Spleen (tissue), 11 donors: Measurements from ENCODE around the gene ADARB1. TPM values are rescaled to one million over a fixed set of nuclear protein-coding genes. Genes with fewer than 3 reads are reported as not detected.

ENCODE experiments used
- DNase-seq: peaks from one replicate; pipeline ENCODE4 v3.0.0-alpha.2; 2020
- H3K27ac ChIP-seq, 8 donors: fragments of 200-600 bp; sonication (generic) in 7 of 8; 1 replicate in 4 of 8; 2 replicates in 4 of 8; pipeline versions ENCODE4 v1.5.0 to v1.8.0; 2016 to 2021; ENCODE audit warnings: inconsistent platforms in 4 of 8, mild to moderate bottlenecking in 4 of 8, moderate library complexity in 1 of 8
- H3K27me3 ChIP-seq, 7 donors: fragments of 200-600 bp; sonication (generic) in 6 of 7; replicated peaks in 1 of 7; 1 replicate in 4 of 7; 2 replicates in 3 of 7; pipeline versions ENCODE4 v1.5.0 to v1.8.0; 2016 to 2021; ENCODE audit warnings: inconsistent platforms in 3 of 7, mild to moderate bottlenecking in 1 of 7
- H3K36me3 ChIP-seq, 6 donors: fragments of 200-600 bp; sonication (generic) in 5 of 6; 1 replicate in 4 of 6; 2 replicates in 2 of 6; pipeline versions ENCODE4 v1.5.0 to v1.8.0; 2016 to 2021; ENCODE audit warnings: inconsistent platforms in 2 of 6
- H3K4me1 ChIP-seq, 6 donors: fragments of 200-600 bp; sonication (generic) in 5 of 6; 1 replicate in 3 of 6; 2 replicates in 3 of 6; pipeline versions ENCODE4 v1.5.0 to v1.8.0; 2016 to 2021; ENCODE audit warnings: inconsistent platforms in 3 of 6
- H3K4me3 ChIP-seq, 8 donors: fragments of 200-600 bp; sonication (generic) in 7 of 8; 1 replicate in 4 of 8; 2 replicates in 4 of 8; pipeline versions ENCODE4 v1.5.0 to v1.8.0; 2016 to 2021; ENCODE audit warnings: inconsistent platforms in 4 of 8, mild to moderate bottlenecking in 4 of 8, moderate library complexity in 2 of 8
- H3K9me3 ChIP-seq, 8 donors: fragments of 200-600 bp; sonication (generic) in 7 of 8; 1 replicate in 4 of 8; 2 replicates in 4 of 8; pipeline versions ENCODE4 v1.5.0 to v1.8.0; 2016 to 2021; ENCODE audit warnings: inconsistent platforms in 4 of 8
- CTCF ChIP-seq, 11 experiments: fragments of 200-600 bp in 7 of 11; fragments of 450-650 bp in 4 of 11; sonication (generic) in 4 of 11; IDR thresholded peaks in 8 of 11; conservative IDR thresholded peaks in 3 of 11; 1 replicate in 7 of 11; 2 replicates in 4 of 11; pipeline versions ENCODE4 v1.4.0 to v1.8.0; 2016 to 2021; ENCODE audit warnings: antibody characterized with exemption in 11 of 11, inconsistent platforms in 4 of 11, mild to moderate bottlenecking in 1 of 11
- POLR2A ChIP-seq, 3 donors: fragments of 450-650 bp; IDR thresholded peaks; one replicate each; pipeline ENCODE4 v1.5.1; 2017; ENCODE audit warnings: antibody characterized with exemption in 3 of 3, mild to moderate bottlenecking in 1 of 3
- POLR2AphosphoS5 ChIP-seq, 3 donors: sonication (generic); formaldehyde crosslinking; IDR thresholded peaks; one replicate each; pipeline ENCODE4 v1.5.1; 2017; ENCODE audit warnings: antibody characterized with exemption in 3 of 3
- WGBS, 5 donors: extraction: QIAGEN DNeasy Blood & Tissue Kit in 3 of 5; methylation state at CpG; one replicate each; pipeline versions ENCODE4 v1.1.5 to v1.1.7; 2013 to 2018; 5-methylcytosine and 5-hydroxymethylcytosine counted together
- intact Hi-C: fragments of 100-400 bp; cut with DNase I; formaldehyde crosslinking; loops from one replicate; pipeline ENCODE4 v1.15.0; 2023; ENCODE audit warnings: low total_unique reads
- polyA plus RNA-seq, 3 donors: library from polyadenylated mRNA; stranded (reverse); fragments of 200-250 nt; gene quantifications; one replicate each; pipeline ENCODE4 v1.2.1, GENCODE V29; 2013
- total RNA-seq, 7 donors: library from RNA; depleted of rRNA in 3 of 7; stranded (reverse); fragments of >200 nt in 3 of 7; fragmentation: NEBNext Ultra II Directional in 4 of 7; extraction: Animal tissue kit (Norgen Biotek cat#: 25700) in 4 of 7; gene quantifications; one replicate each; pipeline versions ENCODE4 v1.1.0 to v1.2.1, GENCODE V29; 2016 to 2021
- donor health status: healthy with polysubstance abuse.
- donor health status: DM: no; HTN: no; CAD: no; lungs with moderate emphysema.
- donor health status: DM: no; HTN: no; CAD: no.
- donor health status: Bipolar disorder and iron deficiency.
- donor health status: healthy.
- donor health status: DM: no; HTN: no; CAD: no.
- donor health status: DM: yes; HTN: yes; CAD: no.

Gene ADARB1
- total and polyA plus RNA-seq, 10 donors, result 9.1 to 50.8 (median 29.0) TPM

GRCh38 chr21:45251635-45252447 is 177.5 kb downstream of the ADARB1 start:
- H3K9me3 ChIP-seq, result no peaks in the 10 kb centered on the region
- H3K36me3 ChIP-seq, result no peaks in the 10 kb centered on the region
- H3K27me3 ChIP-seq, result peaks cover 0 to 56% (median 18%) of the 10 kb centered on the region in 7 donors
- peaks cover 0 to 12% (median 2%) of the 10 kb centered on the region in 6 donors for H3K4me1 ChIP-seq
- peak; percentile 43 for DNase-seq
- TF ChIP-seq POLR2A (IDR thresholded peaks at IDR 0.05), result no peak
- TF ChIP-seq POLR2AphosphoS5 (IDR thresholded peaks at IDR 0.05), result no peak
- TF ChIP-seq CTCF (IDR thresholded peaks at IDR 0.05 in 8 of 11, conservative IDR thresholded peaks at IDR 0.05 in 3 of 11), result no peak
- no peak overlapping the region for H3K27ac ChIP-seq
- WGBS, 5 donors, result 89 to 96% (median 93%) methylated on average over 23 to 28 of the region's 28 CpGs
- intact Hi-C loops, result no loop called here
- H3K4me3 ChIP-seq, result no peak overlapping the region

- Histone ChIP-seq H3K27me3 (peaks cover 0 to 62% (median 24%) of the 10 kb centered on the region in 7 donors), H3K27ac (no peak overlapping the region), H3K4me3 (no peak overlapping the region), H3K4me1 (peaks cover 0 to 18% (median 4%) of the 10 kb centered on the region in 6 donors), H3K36me3 (no peaks in the 10 kb centered on the region), H3K9me3 (no peaks in the 10 kb centered on the region)
- intact Hi-C loops, result no loop called here
- DNase-seq, result no peak
- WGBS, 5 donors, result 90 to 96% (median 92%) methylated on average over 13 of the region's 13 CpGs
- TF ChIP-seq CTCF (IDR thresholded peaks at IDR 0.05 in 8 of 11, conservative IDR thresholded peaks at IDR 0.05 in 3 of 11) (no peak), POLR2AphosphoS5 (IDR thresholded peaks at IDR 0.05) (no peak), POLR2A (IDR thresholded peaks at IDR 0.05) (no peak)
Measured at GRCh38 chr21:45252448-45252925, 178.1 kb downstream of the ADARB1 start.

GRCh38 chr21:45253180-45253579 is 178.8 kb downstream of the ADARB1 start:
- DNase-seq, result peak; percentile 41
- 49 to 67% (median 57%) methylated on average over 5 to 8 of the region's 8 CpGs for WGBS, 5 donors
- H3K36me3 ChIP-seq, result no peaks in the 10 kb centered on the region
- no peak overlapping the region for H3K27ac ChIP-seq
- no peak overlapping the region for H3K4me3 ChIP-seq
- no peak for TF ChIP-seq POLR2A (IDR thresholded peaks at IDR 0.05)
- no peak for TF ChIP-seq CTCF (IDR thresholded peaks at IDR 0.05 in 8 of 11, conservative IDR thresholded peaks at IDR 0.05 in 3 of 11)
- TF ChIP-seq POLR2AphosphoS5 (IDR thresholded peaks at IDR 0.05), result no peak
- intact Hi-C loops, result no loop called here
- H3K9me3 ChIP-seq, result no peaks in the 10 kb centered on the region
- H3K4me1 ChIP-seq, result peaks cover 0 to 18% (median 4%) of the 10 kb centered on the region in 6 donors
- peaks cover 0 to 66% (median 24%) of the 10 kb centered on the region in 7 donors for H3K27me3 ChIP-seq
